K562 (cell line): ENCODE measurements around the gene PRPF6. TPM values are rescaled to one million over a fixed set of nuclear protein-coding genes. Genes with fewer than 3 reads are reported as not detected.

Experiments used
- ATF7 ChIP-seq: fragments of 450-650 bp; IDR thresholded peaks from 2 replicates; pipeline ENCODE4 v1.7.1; 2014; ENCODE audit warnings: mild to moderate bottlenecking, moderate library complexity
- C11orf30 ChIP-seq: fragments of 450-650 bp; IDR thresholded peaks from 2 replicates; pipeline ENCODE4 v1.6.1; 2016; ENCODE audit warnings: low read depth, mild to moderate bottlenecking
- CBFB ChIP-seq: sonication (generic); formaldehyde crosslinking; IDR thresholded peaks from 2 replicates; pipeline ENCODE4 v1.4.0; 2020; ENCODE audit warnings: mild to moderate bottlenecking, missing genetic modification reagents
- CEBPG ChIP-seq, 3 experiments: fragments of 200-800 bp in 1 of 3; sonication (Bioruptor generic) in 1 of 3; sonication (generic) in 1 of 3; formaldehyde crosslinking in 1 of 3; IDR thresholded peaks in 2 of 3; conservative IDR thresholded peaks in 1 of 3; 2 replicates each; pipeline versions ENCODE4 v1.6.1 to v1.8.0; 2016 to 2022; ENCODE audit warnings: missing compliant biosample characterization in 2 of 3, missing genetic modification characterization in 2 of 3, mild to moderate bottlenecking in 1 of 3, missing genetic modification reagents in 1 of 3
- EGR1 ChIP-seq: fragments of 450-650 bp; conservative IDR thresholded peaks from 2 replicates; pipeline ENCODE4 v1.6.1; 2017; ENCODE audit warnings: mild to moderate bottlenecking
- ELF2 ChIP-seq: fragments of 250-450 bp; sonication (Bioruptor Pico); IDR thresholded peaks from 2 replicates; pipeline ENCODE4 v1.5.0; 2021; ENCODE audit warnings: mild to moderate bottlenecking
- GABPA ChIP-seq: fragments of 200-800 bp; sonication (Bioruptor generic); conservative IDR thresholded peaks from 2 replicates; pipeline ENCODE4 v1.6.1; 2016; ENCODE audit warnings: low read depth, missing genetic modification characterization, missing compliant biosample characterization
- LCOR ChIP-seq: sonication (generic); formaldehyde crosslinking; IDR thresholded peaks from 2 replicates; pipeline ENCODE4 v1.8.0; 2022; ENCODE audit warnings: mild to moderate bottlenecking, missing genetic modification reagents
- NCOR1 ChIP-seq: fragments of 450-650 bp; IDR thresholded peaks from 2 replicates; pipeline ENCODE4 v1.6.1; 2016; ENCODE audit warnings: mild to moderate bottlenecking, moderate library complexity
- POLR2H ChIP-seq: IDR thresholded peaks from 2 replicates; pipeline ENCODE4 v1.6.1; 2016; ENCODE audit warnings: missing genetic modification characterization, low read depth, mild to moderate bottlenecking, control low read depth, missing compliant biosample characterization, moderate library complexity
- PURB ChIP-seq: sonication (generic); formaldehyde crosslinking; IDR thresholded peaks from 2 replicates; pipeline ENCODE4 v1.9.0; 2021; ENCODE audit warnings: low read depth, mild to moderate bottlenecking, missing genetic modification reagents
- RBBP5 ChIP-seq: fragments of 200-600 bp; sonication (generic); IDR thresholded peaks from 2 replicates; pipeline ENCODE4 v1.6.1; 2012; ENCODE audit warnings: borderline replicate concordance, mild to moderate bottlenecking, low read length, control low read depth, inconsistent platforms; ENCODE audit not compliant: insufficient read depth, poor library complexity, severe bottlenecking
- RBM15 ChIP-seq: fragments of 200-400 bp; formaldehyde crosslinking; IDR thresholded peaks from 2 replicates; pipeline ENCODE4 v1.6.1; 2018; ENCODE audit warnings: mild to moderate bottlenecking, low read length, moderate library complexity; ENCODE audit not compliant: insufficient read depth
- SIRT6 ChIP-seq: IDR thresholded peaks from one replicate; pipeline ENCODE4 v1.6.1; 2012; ENCODE audit warnings: low read depth, mild to moderate bottlenecking, control low read depth, inconsistent platforms, low read length, moderate library complexity
- SREBF1 ChIP-seq: fragments of 150-350 bp; IDR thresholded peaks from 2 replicates; pipeline ENCODE4 v1.6.1; 2014; ENCODE audit warnings: antibody characterized with exemption, low read depth, low read length, borderline replicate concordance
- TAF1 ChIP-seq: IDR thresholded peaks from 2 replicates; pipeline ENCODE4 v1.6.1; 2011; ENCODE audit warnings: mild to moderate bottlenecking, low read length, moderate library complexity; ENCODE audit not compliant: insufficient read depth, control insufficient read depth, severe bottlenecking; ENCODE audit errors: extremely low read depth
- TEAD2 ChIP-seq: fragments of 450-650 bp; IDR thresholded peaks from 2 replicates; pipeline ENCODE4 v1.6.1; 2016; ENCODE audit warnings: missing genetic modification characterization, control low read depth, missing compliant biosample characterization
- ZNF217 ChIP-seq: sonication (generic); formaldehyde crosslinking; IDR thresholded peaks from 2 replicates; pipeline ENCODE4 v1.8.0; 2022; ENCODE audit warnings: mild to moderate bottlenecking, missing genetic modification reagents
- ZNF232 ChIP-seq: sonication (generic); formaldehyde crosslinking; IDR thresholded peaks from 2 replicates; pipeline ENCODE4 v1.8.0; 2022; ENCODE audit warnings: mild to moderate bottlenecking, missing genetic modification reagents
- ZNF253 ChIP-seq: fragments of 250-450 bp; sonication (Bioruptor Pico); conservative IDR thresholded peaks from 2 replicates; pipeline ENCODE4 v1.6.1; 2021; ENCODE audit warnings: mild to moderate bottlenecking
- ZNF444 ChIP-seq: fragments of 250-450 bp; sonication (Bioruptor Pico); IDR thresholded peaks from 2 replicates; pipeline ENCODE4 v1.4.0; 2020; ENCODE audit warnings: mild to moderate bottlenecking, moderate library complexity
- polyA plus RNA-seq, 8 experiments: library from polyadenylated mRNA; depleted of rRNA in 4 of 8; stranded (reverse) in 5 of 8; unstranded in 3 of 8; fragments of >200 nt; fragmentation: Nextera tagmentation in 2 of 8; fragmentation: Illumina TruSeq in 1 of 8; extraction: Ambion mirVana in 2 of 8; extraction: Trizol in 1 of 8; gene quantifications; 2 replicates each; pipeline versions ENCODE4 v1.2.1 to v1.2.3, GENCODE V29; 2011 to 2014; ENCODE audit warnings: inconsistent platforms in 1 of 8, missing spikeins in 1 of 8
- total RNA-seq, 7 experiments: library from RNA; depleted of rRNA in 6 of 7; stranded (reverse); fragments of >200 nt in 6 of 7; fragmentation: Illumina TruSeq in 2 of 7; extraction: Trizol in 2 of 7; gene quantifications; 2 replicates each; pipeline versions ENCODE4 v1.2.1 to v1.2.3, GENCODE V29; 2011 to 2021; ENCODE audit warnings: low replicate concordance in 1 of 7
- TF ChIP-seq, protein P1 (sequence below): fragments of 250-450 bp; sonication (Bioruptor Pico); IDR thresholded peaks from 2 replicates; pipeline ENCODE4 v1.8.0; 2022; ENCODE audit warnings: moderate library complexity, mild to moderate bottlenecking, inconsistent platforms
- TF ChIP-seq, protein P2 (sequence below): sonication (generic); formaldehyde crosslinking; IDR thresholded peaks from 2 replicates; pipeline ENCODE4 v1.8.0; 2022; ENCODE audit warnings: missing genetic modification reagents, mild to moderate bottlenecking, borderline replicate concordance
- TF ChIP-seq, protein P3 (sequence below), 3 experiments: IDR thresholded peaks in 2 of 3; conservative IDR thresholded peaks in 1 of 3; 2 replicates each; pipeline ENCODE4 v1.5.1; 2011 to 2012; ENCODE audit warnings: low read length in 3 of 3, mild to moderate bottlenecking in 3 of 3, control low read depth in 2 of 3, improper control_type of control experiment in 1 of 3, inconsistent platforms in 1 of 3, low read depth in 1 of 3, mixed read lengths in 1 of 3, moderate library complexity in 1 of 3; ENCODE audit not compliant: insufficient read depth in 2 of 3

PRPF6 gene
- total and polyA plus RNA-seq, 9 of the 15 experiments (the other 6 are each of a cell fraction or from before 2014, with no cell fraction given) = 4.2 to 83.2 (median 59.9) TPM

DNA sequence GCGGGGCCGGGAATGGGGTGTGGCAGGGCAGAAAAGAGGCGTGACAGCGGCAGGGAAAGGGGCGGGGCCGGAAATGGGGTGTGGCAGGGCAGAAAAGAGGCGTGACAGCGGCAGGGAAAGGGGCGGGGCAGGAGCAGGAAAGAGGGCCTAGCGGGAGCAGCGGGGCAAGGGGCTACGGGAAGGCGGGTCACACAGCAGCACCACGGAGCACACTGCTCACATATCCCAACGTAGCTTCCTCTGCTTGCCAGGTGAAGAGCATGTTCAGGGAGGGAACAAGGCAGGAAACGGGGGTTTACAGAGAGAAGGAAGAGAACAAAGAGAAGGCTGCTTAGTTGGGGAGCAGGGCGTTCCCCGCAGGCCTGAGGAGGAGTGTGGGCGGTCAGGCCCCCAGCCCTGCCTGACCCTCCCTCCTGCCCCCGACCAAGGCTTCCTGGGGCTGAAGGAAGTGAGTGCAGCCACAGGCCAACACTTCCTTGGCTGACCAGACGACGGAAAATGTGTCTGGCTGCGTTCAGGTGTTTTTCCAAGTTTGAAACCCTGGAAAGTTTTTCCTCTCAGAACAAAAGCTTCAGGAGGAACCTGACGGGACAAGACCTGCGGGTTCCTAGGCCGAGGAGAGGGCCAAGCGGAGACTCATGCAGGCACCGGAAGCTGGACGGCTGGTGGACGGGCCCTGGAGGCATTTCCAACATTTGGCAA, 38.5 kb upstream of the PRPF6 start (continued):
- TF ChIP-seq SIRT6 = no peak
- TF ChIP-seq, protein P1, sequence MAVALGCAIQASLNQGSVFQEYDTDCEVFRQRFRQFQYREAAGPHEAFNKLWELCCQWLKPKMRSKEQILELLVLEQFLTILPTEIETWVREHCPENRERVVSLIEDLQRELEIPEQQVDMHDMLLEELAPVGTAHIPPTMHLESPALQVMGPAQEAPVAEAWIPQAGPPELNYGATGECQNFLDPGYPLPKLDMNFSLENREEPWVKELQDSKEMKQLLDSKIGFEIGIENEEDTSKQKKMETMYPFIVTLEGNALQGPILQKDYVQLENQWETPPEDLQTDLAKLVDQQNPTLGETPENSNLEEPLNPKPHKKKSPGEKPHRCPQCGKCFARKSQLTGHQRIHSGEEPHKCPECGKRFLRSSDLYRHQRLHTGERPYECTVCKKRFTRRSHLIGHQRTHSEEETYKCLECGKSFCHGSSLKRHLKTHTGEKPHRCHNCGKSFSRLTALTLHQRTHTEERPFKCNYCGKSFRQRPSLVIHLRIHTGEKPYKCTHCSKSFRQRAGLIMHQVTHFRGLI (CRISPR knock-in tag) = no peak
- 0 out of 2 replicates have a peak, but pooled peaks have one; percentile 44 for TF ChIP-seq CBFB (CRISPR knock-in tag)
- no peak for TF ChIP-seq TAF1
- TF ChIP-seq GABPA (tag) = peak; percentile 89
- no peak for TF ChIP-seq C11orf30
- TF ChIP-seq ZNF444 (CRISPR knock-in tag) = no peak
- no peak for TF ChIP-seq TEAD2 (tag)
- no peak for TF ChIP-seq SREBF1
- TF ChIP-seq RBBP5 = no peak
- TF ChIP-seq NCOR1 = no peak
- no peak for TF ChIP-seq LCOR (CRISPR knock-in tag)
- TF ChIP-seq, protein P2, sequence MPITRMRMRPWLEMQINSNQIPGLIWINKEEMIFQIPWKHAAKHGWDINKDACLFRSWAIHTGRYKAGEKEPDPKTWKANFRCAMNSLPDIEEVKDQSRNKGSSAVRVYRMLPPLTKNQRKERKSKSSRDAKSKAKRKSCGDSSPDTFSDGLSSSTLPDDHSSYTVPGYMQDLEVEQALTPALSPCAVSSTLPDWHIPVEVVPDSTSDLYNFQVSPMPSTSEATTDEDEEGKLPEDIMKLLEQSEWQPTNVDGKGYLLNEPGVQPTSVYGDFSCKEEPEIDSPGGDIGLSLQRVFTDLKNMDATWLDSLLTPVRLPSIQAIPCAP (CRISPR knock-in tag) = no peak
- no peak for TF ChIP-seq POLR2H
- TF ChIP-seq PURB (CRISPR knock-in tag) = no peak
- TF ChIP-seq EGR1 = 0 out of 2 replicates have a peak, but pooled peaks have one; percentile 10
- TF ChIP-seq ZNF217 (CRISPR knock-in tag) = no peak
- no peak for TF ChIP-seq ELF2 (CRISPR knock-in tag)
- TF ChIP-seq ZNF253 (CRISPR knock-in tag) = no peak
- no peak for TF ChIP-seq ZNF232 (CRISPR knock-in tag)
- TF ChIP-seq CEBPG (CRISPR knock-in tag; IDR thresholded peaks at IDR 0.05) = no peak
- no peak for TF ChIP-seq CEBPG (tag; conservative IDR thresholded peaks at IDR 0.05 in 1 of 2, IDR thresholded peaks at IDR 0.05 in 1 of 2)
- TF ChIP-seq ATF7 = no peak
- TF ChIP-seq, protein P3, sequence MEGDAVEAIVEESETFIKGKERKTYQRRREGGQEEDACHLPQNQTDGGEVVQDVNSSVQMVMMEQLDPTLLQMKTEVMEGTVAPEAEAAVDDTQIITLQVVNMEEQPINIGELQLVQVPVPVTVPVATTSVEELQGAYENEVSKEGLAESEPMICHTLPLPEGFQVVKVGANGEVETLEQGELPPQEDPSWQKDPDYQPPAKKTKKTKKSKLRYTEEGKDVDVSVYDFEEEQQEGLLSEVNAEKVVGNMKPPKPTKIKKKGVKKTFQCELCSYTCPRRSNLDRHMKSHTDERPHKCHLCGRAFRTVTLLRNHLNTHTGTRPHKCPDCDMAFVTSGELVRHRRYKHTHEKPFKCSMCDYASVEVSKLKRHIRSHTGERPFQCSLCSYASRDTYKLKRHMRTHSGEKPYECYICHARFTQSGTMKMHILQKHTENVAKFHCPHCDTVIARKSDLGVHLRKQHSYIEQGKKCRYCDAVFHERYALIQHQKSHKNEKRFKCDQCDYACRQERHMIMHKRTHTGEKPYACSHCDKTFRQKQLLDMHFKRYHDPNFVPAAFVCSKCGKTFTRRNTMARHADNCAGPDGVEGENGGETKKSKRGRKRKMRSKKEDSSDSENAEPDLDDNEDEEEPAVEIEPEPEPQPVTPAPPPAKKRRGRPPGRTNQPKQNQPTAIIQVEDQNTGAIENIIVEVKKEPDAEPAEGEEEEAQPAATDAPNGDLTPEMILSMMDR (IDR thresholded peaks at IDR 0.05 in 2 of 3, conservative IDR thresholded peaks at IDR 0.05 in 1 of 3; ENCODE audit: insufficient read depth in 2 of 3, low read depth in 1 of 3, low read length in 3 of 3) = no peak
- TF ChIP-seq RBM15 = no peak
